ENCODE results near the gene CNOT6L.
"Not testable (repeated sequence)": the region's sequence is repeated elsewhere in the genome, so short reads cannot be mapped to it uniquely, and the experiment has no call there.

Gene CNOT6L

DNA sequence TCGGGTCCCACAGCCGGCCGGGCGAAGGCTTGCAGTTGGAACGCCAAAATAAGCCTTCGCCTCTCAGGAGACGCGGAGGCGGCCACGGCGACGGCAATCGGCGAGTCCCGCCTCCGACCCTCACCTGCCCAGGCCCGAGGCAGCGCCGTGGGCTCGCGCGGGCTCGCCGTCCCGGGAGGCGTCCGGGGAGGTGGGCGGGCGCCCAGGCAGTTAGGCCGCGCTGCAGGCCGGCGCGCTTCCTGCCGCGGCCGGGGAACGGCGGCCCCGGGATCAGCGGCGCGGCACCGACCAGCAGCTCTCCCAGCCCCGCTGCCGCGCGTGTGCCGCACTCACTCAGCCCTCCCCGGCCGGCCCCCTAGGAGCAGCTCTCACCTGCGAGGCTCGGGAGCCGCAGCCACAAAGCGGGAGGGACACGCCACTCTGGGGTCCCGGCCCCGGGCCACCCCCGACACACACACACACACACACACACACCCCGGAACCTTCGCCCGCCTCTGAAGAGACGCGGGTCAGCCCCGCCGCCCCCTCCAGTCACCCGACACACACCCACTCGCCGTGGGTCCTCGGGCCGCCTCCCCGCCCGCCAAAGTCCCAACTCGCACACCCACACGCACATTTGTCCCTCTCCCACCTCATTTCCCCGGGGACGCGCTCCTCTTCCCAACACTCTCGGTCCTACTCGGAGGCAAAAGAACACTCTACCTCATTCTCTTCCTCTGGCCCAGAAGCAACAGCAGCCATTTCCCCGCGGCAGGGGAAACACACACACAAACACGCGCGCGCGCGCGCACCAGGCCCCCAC, at the start of gene CNOT6L:
TSS of gene CNOT6L (minus strand) at position 767 of the 802 bp plus-strand sequence. CDS start at position 707, 60 bp downstream.
- peaks cover 43% of the 10 kb centered on the region for H3K4me1 ChIP-seq (ENCODE audit: insufficient read depth, low read length, poor library complexity, severe bottlenecking)
- peak within 1 kb of the TSS; percentile 94 for H3K4me3 ChIP-seq (ENCODE audit: low read length, poor library complexity, severe bottlenecking)
- no peaks in the 10 kb centered on the region for H3K9me2 ChIP-seq (replicated peaks; ENCODE audit: low read depth, low read length)
- H3K9ac ChIP-seq (ENCODE audit: low read depth, low read length, poor library complexity, severe bottlenecking) = peak within 1 kb of the TSS; percentile 94
- H3K9me3 ChIP-seq (ENCODE audit: insufficient read depth, low read depth, low read length) = no peaks in the 10 kb centered on the region
- peak within 1 kb of the TSS; percentile 88 for H3K4me2 ChIP-seq (ENCODE audit: low read depth, low read length, poor library complexity, severe bottlenecking)
- no peaks in the 10 kb centered on the region for H3K36me3 ChIP-seq (ENCODE audit: insufficient read depth, low read length)
- peaks cover 59% of the 10 kb centered on the region for H3K79me2 ChIP-seq (ENCODE audit: insufficient read depth, low read length)
- H2AFZ ChIP-seq (ENCODE audit: low read length) = peak within 1 kb of the TSS; percentile 98
- peaks cover 5% of the 10 kb centered on the region for H3K27me3 ChIP-seq (ENCODE audit: insufficient read depth, low read length, poor library complexity, severe bottlenecking)
- H3F3A ChIP-seq (ENCODE audit: low read depth) = no peaks in the 10 kb centered on the region
- H4K20me1 ChIP-seq (ENCODE audit: insufficient read depth, low read length, poor library complexity, severe bottlenecking) = peaks cover 45% of the 10 kb centered on the region
- TF ChIP-seq, protein P1, sequence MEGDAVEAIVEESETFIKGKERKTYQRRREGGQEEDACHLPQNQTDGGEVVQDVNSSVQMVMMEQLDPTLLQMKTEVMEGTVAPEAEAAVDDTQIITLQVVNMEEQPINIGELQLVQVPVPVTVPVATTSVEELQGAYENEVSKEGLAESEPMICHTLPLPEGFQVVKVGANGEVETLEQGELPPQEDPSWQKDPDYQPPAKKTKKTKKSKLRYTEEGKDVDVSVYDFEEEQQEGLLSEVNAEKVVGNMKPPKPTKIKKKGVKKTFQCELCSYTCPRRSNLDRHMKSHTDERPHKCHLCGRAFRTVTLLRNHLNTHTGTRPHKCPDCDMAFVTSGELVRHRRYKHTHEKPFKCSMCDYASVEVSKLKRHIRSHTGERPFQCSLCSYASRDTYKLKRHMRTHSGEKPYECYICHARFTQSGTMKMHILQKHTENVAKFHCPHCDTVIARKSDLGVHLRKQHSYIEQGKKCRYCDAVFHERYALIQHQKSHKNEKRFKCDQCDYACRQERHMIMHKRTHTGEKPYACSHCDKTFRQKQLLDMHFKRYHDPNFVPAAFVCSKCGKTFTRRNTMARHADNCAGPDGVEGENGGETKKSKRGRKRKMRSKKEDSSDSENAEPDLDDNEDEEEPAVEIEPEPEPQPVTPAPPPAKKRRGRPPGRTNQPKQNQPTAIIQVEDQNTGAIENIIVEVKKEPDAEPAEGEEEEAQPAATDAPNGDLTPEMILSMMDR (conservative IDR thresholded peaks at IDR 0.05; ENCODE audit: low read length) = no peak
- TF ChIP-seq EZH2phosphoT487 (IDR thresholded peaks at IDR 0.05; ENCODE audit: borderline replicate concordance) = no peak

DNA sequence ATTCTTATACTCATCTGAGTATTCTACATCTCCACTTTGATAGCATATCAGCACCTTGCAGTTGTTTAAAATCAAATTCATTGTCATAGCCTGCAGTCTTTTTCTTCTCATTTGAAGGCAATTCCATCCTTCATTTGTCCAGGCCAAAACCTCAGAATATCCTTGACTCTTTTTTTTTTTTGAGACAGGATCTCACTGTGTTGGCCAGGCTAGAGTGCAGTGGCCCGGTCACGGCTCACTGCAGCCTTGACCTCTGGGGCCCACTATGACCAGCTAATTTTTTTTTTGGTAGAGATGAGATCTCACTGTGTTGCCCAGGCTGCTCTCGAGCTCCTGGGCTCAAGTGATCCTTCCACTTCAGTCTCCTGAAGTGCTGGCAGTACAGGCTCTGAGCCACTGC, 46.1 kb upstream of the CNOT6L start:
- Histone ChIP-seq H3K9me2 (replicated peaks; ENCODE audit: low read depth, low read length) (no peaks in the 10 kb centered on the region), H2AFZ (ENCODE audit: low read length) (no peak overlapping the region), H3F3A (ENCODE audit: low read depth) (peaks cover 5% of the 10 kb centered on the region; the same call in 1 of the 2 replicates), H3K79me2 (ENCODE audit: insufficient read depth, low read length) (peaks cover 60% of the 10 kb centered on the region), H4K20me1 (ENCODE audit: insufficient read depth, low read length, poor library complexity, severe bottlenecking) (peaks cover 2% of the 10 kb centered on the region), H3K4me2 (ENCODE audit: low read depth, low read length, poor library complexity, severe bottlenecking) (peak overlapping the region; percentile 48), H3K4me3 (ENCODE audit: low read length, poor library complexity, severe bottlenecking) (peak overlapping the region; percentile 9), H3K9ac (ENCODE audit: low read depth, low read length, poor library complexity, severe bottlenecking) (peak overlapping the region; percentile 11), H3K4me1 (ENCODE audit: insufficient read depth, low read length, poor library complexity, severe bottlenecking) (peaks cover 28% of the 10 kb centered on the region), H3K36me3 (ENCODE audit: insufficient read depth, low read length) (no peaks in the 10 kb centered on the region), H3K9me3 (ENCODE audit: insufficient read depth, low read depth, low read length) (no peaks in the 10 kb centered on the region), H3K27me3 (ENCODE audit: insufficient read depth, low read length, poor library complexity, severe bottlenecking) (no peaks in the 10 kb centered on the region)
- no peak for TF ChIP-seq EZH2phosphoT487 (IDR thresholded peaks at IDR 0.05; ENCODE audit: borderline replicate concordance)
- TF ChIP-seq, protein P1 (conservative IDR thresholded peaks at IDR 0.05; ENCODE audit: low read length) = no peak

- peaks cover 41% of the 10 kb centered on the region for H3K79me2 ChIP-seq (ENCODE audit: insufficient read depth, low read length)
- H3K9ac ChIP-seq (ENCODE audit: low read depth, low read length, poor library complexity, severe bottlenecking) = peak overlapping the region; percentile 85
- peaks cover 21% of the 10 kb centered on the region for H3K4me1 ChIP-seq (ENCODE audit: insufficient read depth, low read length, poor library complexity, severe bottlenecking)
- H3K4me3 ChIP-seq (ENCODE audit: low read length, poor library complexity, severe bottlenecking) = peak overlapping the region; percentile 99
- peak overlapping the region; percentile 87 for H2AFZ ChIP-seq (ENCODE audit: low read length)
- not testable (repeated sequence) for H3K9me3 ChIP-seq (ENCODE audit: insufficient read depth, low read depth, low read length); H3K36me3 ChIP-seq (ENCODE audit: insufficient read depth, low read length); H3K9me2 ChIP-seq (replicated peaks; ENCODE audit: low read depth, low read length); H4K20me1 ChIP-seq (ENCODE audit: insufficient read depth, low read length, poor library complexity, severe bottlenecking); H3K27me3 ChIP-seq (ENCODE audit: insufficient read depth, low read length, poor library complexity, severe bottlenecking); H3F3A ChIP-seq (ENCODE audit: low read depth)
- H3K4me2 ChIP-seq (ENCODE audit: low read depth, low read length, poor library complexity, severe bottlenecking) = peak overlapping the region; percentile 86
Observed at GRCh38 chr4:77863341-77863740, 44.2 kb upstream of the CNOT6L start.

Measured in Loucy (cell line).